ENCODE results near the gene DUOXA2.

- TF ChIP-seq CTCF (conservative IDR thresholded peaks at IDR 0.05 in 1 of 2, IDR thresholded peaks at IDR 0.05 in 1 of 2; ENCODE audit: extremely low read depth in 1 of 2, insufficient read depth in 1 of 2, low read depth in 1 of 2, low read length in 2 of 2) (no peak), EZH2 (IDR thresholded peaks at IDR 0.05; ENCODE audit: borderline replicate concordance, low read length) (no peak)
Measured at GRCh38 chr15:45163508-45163856, 49.4 kb downstream of the DUOXA2 start.

Measured in mammary epithelial cell (primary cell).